OCI-LY7 (cell line): ENCODE results near the gene ACTN1.

Source experiments
- CTCF ChIP-seq: fragments of 200-600 bp; sonication (generic); conservative IDR thresholded peaks from 2 replicates; pipeline ENCODE4 v1.5.1; 2014; ENCODE audit warnings: mild to moderate bottlenecking, antibody characterized with exemption, low read length, moderate library complexity, mixed read lengths
- EZH2phosphoT487 ChIP-seq: fragments of 200-600 bp; sonication (generic); IDR thresholded peaks from 2 replicates; pipeline ENCODE4 v1.6.1; 2018; ENCODE audit warnings: low read depth, borderline replicate concordance, mild to moderate bottlenecking, mixed run types, antibody characterized with exemption, low read length, moderate library complexity, mixed read lengths

- TF ChIP-seq CTCF = no peak
- TF ChIP-seq EZH2phosphoT487 = no peak
Measured at GRCh38 chr14:68943107-68943506, 36.0 kb downstream of the ACTN1 start.
